ENCODE data around the gene TMEM35A.

The TMEM35A gene

DNA sequence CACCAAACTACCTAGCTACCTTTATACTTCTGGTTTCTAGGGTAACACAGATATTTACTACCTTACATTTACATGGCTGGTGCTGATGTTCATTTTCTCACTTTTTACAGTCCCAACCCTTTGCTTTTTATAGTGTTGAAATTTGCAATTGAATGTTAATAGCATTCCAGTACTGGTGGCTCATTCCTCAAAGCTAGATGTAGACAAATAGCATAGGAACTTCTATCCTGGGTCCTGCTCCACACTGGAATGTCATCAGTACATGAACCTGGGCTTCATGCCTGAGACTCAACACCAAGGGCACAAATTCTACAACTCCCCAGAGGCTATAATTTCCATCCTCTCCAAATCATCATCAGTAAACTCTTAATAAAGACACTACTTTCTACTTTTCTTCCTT is 16.5 kb upstream of the TMEM35A start:
- Histone ChIP-seq H3K9me3 (replicated peaks in 1 of 2; ENCODE audit: control insufficient read depth in 2 of 2, insufficient read depth in 1 of 2, low read depth in 1 of 2, low read length in 2 of 2) (no peaks in the 10 kb centered on the region), H4K91ac (ENCODE audit: low read depth, low read length, poor library complexity) (no peak overlapping the region), H3K27ac (replicated peaks; ENCODE audit: low read length) (no peak overlapping the region), H4K8ac (ENCODE audit: low read depth, low read length) (no peak overlapping the region), H3K18ac (ENCODE audit: low read length) (no peak overlapping the region), H3K4me3 (ENCODE audit: low read length in 2 of 2) (no peak overlapping the region), H3K36me3 (replicated peaks in 1 of 2; ENCODE audit: control insufficient read depth in 2 of 2, insufficient read depth in 2 of 2, low read length in 2 of 2) (no peaks in the 10 kb centered on the region), H2BK12ac (ENCODE audit: low read length) (no peak overlapping the region), H3K9ac (ENCODE audit: low read depth, low read length, poor library complexity) (no peak overlapping the region), H3K4me2 (ENCODE audit: insufficient read depth, low read length, poor library complexity, severe bottlenecking) (no peak overlapping the region), H3K23ac (ENCODE audit: low read depth, low read length, poor library complexity) (no peak overlapping the region), H3K14ac (ENCODE audit: low read length) (no peak overlapping the region), H2BK120ac (ENCODE audit: low read depth, low read length) (no peak overlapping the region), H3K27me3 (ENCODE audit: control insufficient read depth in 3 of 3, insufficient read depth in 3 of 3, low read depth in 1 of 3, low read length in 3 of 3) (no peaks in the 10 kb centered on the region), H3K79me1 (ENCODE audit: low read depth, low read length) (no peaks in the 10 kb centered on the region), H2BK5ac (ENCODE audit: low read length) (no peak overlapping the region), H2AK5ac (ENCODE audit: low read depth, low read length) (no peak overlapping the region), H2BK15ac (ENCODE audit: low read length) (no peak overlapping the region), H3K4me1 (ENCODE audit: control insufficient read depth in 2 of 2, insufficient read depth in 1 of 2, low read depth in 1 of 2, low read length in 2 of 2) (no peaks in the 10 kb centered on the region), H3K4ac (ENCODE audit: low read length) (no peak overlapping the region), H2AFZ (ENCODE audit: low read length) (no peak overlapping the region)
- DNase-seq (ENCODE audit: low spot score): no peak

DNA sequence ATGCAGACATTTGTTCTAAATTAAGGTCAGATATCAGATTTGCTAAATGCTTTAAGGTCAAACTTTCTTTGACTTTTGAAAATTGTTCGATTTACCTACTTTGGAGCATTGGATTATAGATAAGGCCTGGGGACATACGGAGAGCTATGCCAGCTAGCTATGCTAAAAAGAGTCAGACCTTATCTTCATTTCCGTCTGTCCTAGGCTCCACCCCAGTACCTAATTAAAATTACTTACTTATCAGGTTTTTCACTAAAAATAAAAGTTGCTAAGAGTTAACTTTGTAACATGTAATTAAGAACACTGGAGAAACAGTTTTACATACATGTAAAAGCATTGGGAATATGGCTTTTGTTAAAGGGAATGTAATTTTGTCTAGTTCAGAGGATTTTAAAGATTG is 7.1 kb upstream of the TMEM35A start:
- Histone ChIP-seq H3K4me1 (ENCODE audit: control insufficient read depth in 2 of 2, insufficient read depth in 1 of 2, low read depth in 1 of 2, low read length in 2 of 2) (no peaks in the 10 kb centered on the region), H2BK120ac (ENCODE audit: low read depth, low read length) (no peak overlapping the region), H4K91ac (ENCODE audit: low read depth, low read length, poor library complexity) (no peak overlapping the region), H3K4me3 (ENCODE audit: low read length in 2 of 2) (no peak overlapping the region), H3K27ac (replicated peaks; ENCODE audit: low read length) (no peak overlapping the region), H3K36me3 (replicated peaks in 1 of 2; ENCODE audit: control insufficient read depth in 2 of 2, insufficient read depth in 2 of 2, low read length in 2 of 2) (no peaks in the 10 kb centered on the region), H2BK12ac (ENCODE audit: low read length) (no peak overlapping the region), H2BK15ac (ENCODE audit: low read length) (no peak overlapping the region), H3K4ac (ENCODE audit: low read length) (no peak overlapping the region), H3K9ac (ENCODE audit: low read depth, low read length, poor library complexity) (no peak overlapping the region), H3K27me3 (ENCODE audit: control insufficient read depth in 3 of 3, insufficient read depth in 3 of 3, low read depth in 1 of 3, low read length in 3 of 3) (no peaks in the 10 kb centered on the region), H3K18ac (ENCODE audit: low read length) (no peak overlapping the region), H2AFZ (ENCODE audit: low read length) (no peak overlapping the region), H4K8ac (ENCODE audit: low read depth, low read length) (no peak overlapping the region), H3K4me2 (ENCODE audit: insufficient read depth, low read length, poor library complexity, severe bottlenecking) (no peak overlapping the region), H3K14ac (ENCODE audit: low read length) (no peak overlapping the region), H3K23ac (ENCODE audit: low read depth, low read length, poor library complexity) (no peak overlapping the region), H2AK5ac (ENCODE audit: low read depth, low read length) (no peak overlapping the region), H3K9me3 (replicated peaks in 1 of 2; ENCODE audit: control insufficient read depth in 2 of 2, insufficient read depth in 1 of 2, low read depth in 1 of 2, low read length in 2 of 2) (no peaks in the 10 kb centered on the region), H3K79me1 (ENCODE audit: low read depth, low read length) (no peaks in the 10 kb centered on the region), H2BK5ac (ENCODE audit: low read length) (no peak overlapping the region)
- WGBS, 2 donors (ENCODE audit: extremely low coverage in 2 of 2, insufficient read length in 2 of 2, insufficient replicate concordance in 1 of 2): no CpG with 5 or more reads among the region's 3 CpGs
- DNase-seq (ENCODE audit: low spot score): no peak

DNA sequence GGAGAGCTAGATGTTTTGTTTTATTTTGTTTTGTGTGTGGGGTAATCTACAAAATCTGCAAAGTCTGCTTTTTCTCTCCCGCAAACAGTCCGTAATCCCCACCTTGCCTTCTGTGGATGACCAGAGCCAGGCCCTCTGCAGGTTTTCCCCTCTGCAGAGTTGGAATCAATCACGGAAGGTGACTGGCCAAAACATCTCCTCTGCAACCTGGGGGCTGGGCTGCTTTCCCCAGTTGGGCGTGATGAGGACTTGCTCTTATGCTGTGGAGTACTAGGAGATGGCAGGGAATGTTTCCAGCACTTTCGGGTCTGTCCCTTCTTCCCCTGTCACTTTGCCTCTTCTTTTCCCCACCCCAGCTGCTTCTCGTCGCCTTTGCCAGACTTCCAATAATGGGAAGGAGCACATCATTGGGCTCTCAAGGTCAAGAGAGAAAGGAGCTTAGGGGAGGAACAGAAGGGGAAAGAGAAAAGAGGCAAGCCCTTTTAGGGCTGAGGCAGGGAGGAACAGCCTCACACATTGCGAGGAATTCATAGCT is 1.1 kb downstream of the TMEM35A start:
- H2AK5ac ChIP-seq (ENCODE audit: low read depth, low read length): no peak overlapping the region
- H3K79me1 ChIP-seq (ENCODE audit: low read depth, low read length): peaks cover 1% of the 10 kb centered on the region
- peaks cover 6% of the 10 kb centered on the region in 2 donors for H3K4me1 ChIP-seq (ENCODE audit: control insufficient read depth in 2 of 2, insufficient read depth in 1 of 2, low read depth in 1 of 2, low read length in 2 of 2)
- H3K4me3 ChIP-seq (ENCODE audit: low read length in 2 of 2): peak overlapping the region; percentile 64 to 66
- H3K4ac ChIP-seq (ENCODE audit: low read length): no peak overlapping the region
- H3K27ac ChIP-seq (replicated peaks; ENCODE audit: low read length): no peak overlapping the region
- no peaks in the 10 kb centered on the region for H3K36me3 ChIP-seq (replicated peaks in 1 of 2; ENCODE audit: control insufficient read depth in 2 of 2, insufficient read depth in 2 of 2, low read length in 2 of 2)
- H4K8ac ChIP-seq (ENCODE audit: low read depth, low read length): no peak overlapping the region
- no peak overlapping the region for H3K23ac ChIP-seq (ENCODE audit: low read depth, low read length, poor library complexity)
- H3K27me3 ChIP-seq (ENCODE audit: control insufficient read depth in 3 of 3, insufficient read depth in 3 of 3, low read depth in 1 of 3, low read length in 3 of 3): no peaks in the 10 kb centered on the region
- no peak for DNase-seq (ENCODE audit: low spot score)
- no peak overlapping the region for H3K9ac ChIP-seq (ENCODE audit: low read depth, low read length, poor library complexity)
- H2BK5ac ChIP-seq (ENCODE audit: low read length): no peak overlapping the region
- H2AFZ ChIP-seq (ENCODE audit: low read length): peak overlapping the region; percentile 96
- no peak overlapping the region for H2BK12ac ChIP-seq (ENCODE audit: low read length)
- peak overlapping the region; percentile 62 for H3K4me2 ChIP-seq (ENCODE audit: insufficient read depth, low read length, poor library complexity, severe bottlenecking)
- no CpG with 5 or more reads among the region's 8 CpGs for WGBS, 2 donors (ENCODE audit: extremely low coverage in 2 of 2, insufficient read length in 2 of 2, insufficient replicate concordance in 1 of 2)
- H4K91ac ChIP-seq (ENCODE audit: low read depth, low read length, poor library complexity): no peak overlapping the region
- no peak overlapping the region for H2BK120ac ChIP-seq (ENCODE audit: low read depth, low read length)
- H3K18ac ChIP-seq (ENCODE audit: low read length): no peak overlapping the region
- no peak overlapping the region for H2BK15ac ChIP-seq (ENCODE audit: low read length)
- no peak overlapping the region for H3K14ac ChIP-seq (ENCODE audit: low read length)
- H3K9me3 ChIP-seq (replicated peaks in 1 of 2; ENCODE audit: control insufficient read depth in 2 of 2, insufficient read depth in 1 of 2, low read depth in 1 of 2, low read length in 2 of 2): no peaks in the 10 kb centered on the region

DNA sequence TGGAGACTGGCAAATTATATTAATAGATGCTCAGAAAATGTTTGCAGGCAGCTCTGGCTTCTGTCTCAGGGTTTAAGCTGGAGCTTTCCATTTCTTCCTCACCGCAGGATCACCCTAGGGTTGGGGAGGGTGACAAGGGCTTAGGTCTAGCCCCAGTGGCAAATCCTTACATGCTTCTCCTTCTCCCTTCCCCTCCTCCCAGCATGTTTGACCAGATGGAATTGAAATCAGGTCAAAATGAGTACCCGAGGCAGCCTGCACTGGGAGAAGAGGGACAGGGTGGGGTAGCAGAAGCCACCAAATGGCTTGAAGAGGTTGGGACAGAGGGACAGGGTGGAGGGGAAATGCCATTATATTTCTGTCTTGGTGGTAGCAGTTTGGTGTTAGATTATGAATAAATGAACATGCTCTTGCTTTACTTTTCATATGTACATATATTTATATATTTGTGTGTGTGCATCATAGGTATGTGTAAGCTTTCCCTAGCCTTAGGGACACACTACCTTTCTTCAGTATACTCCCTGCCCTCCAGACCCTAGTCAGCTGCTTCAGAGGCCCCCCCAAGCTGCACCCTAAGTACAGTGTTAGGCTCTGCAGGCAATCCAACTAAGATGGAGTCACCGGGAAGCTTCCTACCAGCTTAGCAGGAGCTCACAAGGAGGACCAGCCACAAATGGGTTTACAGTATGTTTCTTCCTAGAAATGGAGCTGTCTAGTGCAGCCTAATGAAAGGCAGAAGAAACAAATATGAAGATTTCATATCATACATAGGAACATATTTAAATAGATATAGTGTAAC is 1.8 kb downstream of the TMEM35A start:
- no peak overlapping the region for H3K9ac ChIP-seq (ENCODE audit: low read depth, low read length, poor library complexity)
- no peaks in the 10 kb centered on the region for H3K36me3 ChIP-seq (replicated peaks in 1 of 2; ENCODE audit: control insufficient read depth in 2 of 2, insufficient read depth in 2 of 2, low read length in 2 of 2)

More for the DNA sequence above, 1.8 kb downstream of the TMEM35A start:
- Histone ChIP-seq H4K91ac (ENCODE audit: low read depth, low read length, poor library complexity) (no peak overlapping the region), H3K4me1 (ENCODE audit: control insufficient read depth in 2 of 2, insufficient read depth in 1 of 2, low read depth in 1 of 2, low read length in 2 of 2) (peaks cover 6% of the 10 kb centered on the region in 2 donors), H2BK12ac (ENCODE audit: low read length) (no peak overlapping the region), H2BK5ac (ENCODE audit: low read length) (no peak overlapping the region), H3K79me1 (ENCODE audit: low read depth, low read length) (peaks cover 1% of the 10 kb centered on the region), H3K4me3 (ENCODE audit: low read length in 2 of 2) (no peak overlapping the region), H3K27me3 (ENCODE audit: control insufficient read depth in 3 of 3, insufficient read depth in 3 of 3, low read depth in 1 of 3, low read length in 3 of 3) (no peaks in the 10 kb centered on the region), H2AFZ (ENCODE audit: low read length) (peak overlapping the region; percentile 96), H2BK15ac (ENCODE audit: low read length) (no peak overlapping the region), H2BK120ac (ENCODE audit: low read depth, low read length) (no peak overlapping the region), H2AK5ac (ENCODE audit: low read depth, low read length) (no peak overlapping the region), H3K4me2 (ENCODE audit: insufficient read depth, low read length, poor library complexity, severe bottlenecking) (peak overlapping the region; percentile 62), H3K23ac (ENCODE audit: low read depth, low read length, poor library complexity) (no peak overlapping the region), H3K14ac (ENCODE audit: low read length) (no peak overlapping the region), H4K8ac (ENCODE audit: low read depth, low read length) (no peak overlapping the region), H3K9me3 (replicated peaks in 1 of 2; ENCODE audit: control insufficient read depth in 2 of 2, insufficient read depth in 1 of 2, low read depth in 1 of 2, low read length in 2 of 2) (no peaks in the 10 kb centered on the region), H3K27ac (replicated peaks; ENCODE audit: low read length) (no peak overlapping the region), H3K4ac (ENCODE audit: low read length) (no peak overlapping the region), H3K18ac (ENCODE audit: low read length) (no peak overlapping the region)
- no CpG with 5 or more reads among the region's 3 CpGs for WGBS, 2 donors (ENCODE audit: extremely low coverage in 2 of 2, insufficient read length in 2 of 2, insufficient replicate concordance in 1 of 2)
- no peak for DNase-seq (ENCODE audit: low spot score)
